Medulla oblongata (tissue), 1 donor: ENCODE data around the gene FASTKD2.

Experiments
- DNase-seq: peaks from one replicate; pipeline ENCODE4 v3.0.0-alpha.2; 2015; ENCODE audit errors: extremely low spot score

The FASTKD2 gene

GRCh38 chr2:206836722-206837121 lies 71.3 kb downstream of the FASTKD2 start:
- no peak for DNase-seq

DNA sequence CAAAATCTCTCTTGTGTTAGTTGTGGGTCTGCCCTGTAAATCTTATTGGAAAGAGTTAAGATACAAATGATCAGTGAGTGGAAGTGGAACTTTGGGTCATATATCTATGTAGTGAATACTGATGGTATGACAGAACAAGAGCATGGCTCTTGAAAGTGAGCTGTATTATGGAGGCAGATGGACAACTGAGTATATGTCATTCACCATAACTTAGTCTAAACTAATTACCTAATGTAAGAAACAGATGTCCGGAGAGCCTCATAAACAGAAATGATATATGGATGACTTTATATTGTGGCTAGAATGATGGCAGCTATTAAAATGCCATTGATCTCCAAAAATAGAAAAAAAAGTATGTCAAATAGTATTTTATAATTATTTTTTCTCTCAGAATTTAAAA lies 72.4 kb downstream of the FASTKD2 start:
- DNase-seq, result no peak

DNA sequence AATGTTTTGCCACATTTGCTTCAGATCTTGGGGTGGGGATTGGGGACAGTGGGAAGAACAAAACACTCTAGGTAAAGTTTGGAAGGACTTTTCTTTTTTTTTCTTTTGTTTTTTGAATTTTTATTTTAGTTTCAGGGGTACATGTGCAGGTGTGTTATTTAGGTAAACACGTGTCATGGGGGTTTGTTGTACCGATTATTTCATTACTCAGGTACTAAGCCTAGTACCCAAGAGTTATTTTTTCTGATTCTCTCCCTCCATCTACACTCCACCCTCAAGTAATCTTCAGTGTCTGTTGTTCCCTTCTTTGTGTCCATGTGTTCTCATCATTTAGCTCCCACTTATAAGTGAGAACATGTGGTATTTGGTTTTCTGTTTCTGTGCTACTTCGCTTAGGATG lies 73.3 kb downstream of the FASTKD2 start:
- DNase-seq, result no peak

GRCh38 chr2:206840999-206841398 lies 75.6 kb downstream of the FASTKD2 start:
- no peak for DNase-seq
